Liver (tissue), 9 donors: ENCODE data around the gene DNAH2. TPM values are rescaled to one million over a fixed set of nuclear protein-coding genes. Genes with fewer than 3 reads are reported as not detected.

ENCODE experiments used
- DNase-seq: peaks from one replicate; pipeline ENCODE4 v3.0.0-alpha.2; 2017; ENCODE audit warnings: low spot score
- H3K27ac ChIP-seq, 2 donors: one replicate each; pipeline ENCODE4 v1.7.0; 2013; ENCODE audit warnings: inconsistent platforms in 2 of 2, low read length in 2 of 2, control low read depth in 1 of 2, low read depth in 1 of 2, mild to moderate bottlenecking in 1 of 2
- H3K27me3 ChIP-seq, 4 donors: one replicate each; pipeline versions ENCODE4 v1.6.1 to v1.7.0; 2013; ENCODE audit warnings: low read length in 3 of 4, inconsistent platforms in 1 of 4, mild to moderate bottlenecking in 1 of 4, moderate library complexity in 1 of 4; ENCODE audit not compliant: control insufficient read depth in 4 of 4, insufficient read depth in 4 of 4
- H3K36me3 ChIP-seq, 4 donors: one replicate each; pipeline versions ENCODE4 v1.6.1 to v1.7.0; 2013; ENCODE audit warnings: low read length in 3 of 4, mild to moderate bottlenecking in 3 of 4, low read depth in 1 of 4, moderate library complexity in 1 of 4; ENCODE audit not compliant: control insufficient read depth in 4 of 4, insufficient read depth in 3 of 4
- H3K4me1 ChIP-seq, 4 donors: one replicate each; pipeline versions ENCODE4 v1.6.1 to v1.7.0; 2013; ENCODE audit warnings: low read length in 3 of 4, mild to moderate bottlenecking in 3 of 4, moderate library complexity in 1 of 4; ENCODE audit not compliant: control insufficient read depth in 4 of 4, insufficient read depth in 4 of 4
- H3K4me3 ChIP-seq, 3 donors: one replicate each; pipeline versions ENCODE4 v1.6.1 to v1.7.0; 2013; ENCODE audit warnings: low read length in 3 of 3, control low read depth in 1 of 3, low read depth in 1 of 3, mild to moderate bottlenecking in 1 of 3
- H3K9ac ChIP-seq, 2 donors: one replicate each; pipeline ENCODE4 v1.7.0; 2013; ENCODE audit warnings: low read length in 2 of 2, mild to moderate bottlenecking in 2 of 2, moderate library complexity in 2 of 2, control low read depth in 1 of 2, low read depth in 1 of 2
- H3K9me3 ChIP-seq, 4 donors: one replicate each; pipeline versions ENCODE4 v1.6.1 to v1.7.0; 2013; ENCODE audit warnings: low read length in 3 of 4; ENCODE audit not compliant: control insufficient read depth in 4 of 4
- CTCF ChIP-seq: fragments of 150-350 bp; IDR thresholded peaks from 2 replicates; pipeline ENCODE4 v1.5.1; 2017; ENCODE audit warnings: improper control_type of control experiment, low read depth, low read length; ENCODE audit not compliant: missing input control
- EGR1 ChIP-seq, 2 donors: IDR thresholded peaks; 2 replicates each; pipeline ENCODE4 v1.6.1; 2016 to 2018; ENCODE audit warnings: antibody characterized with exemption in 2 of 2, low read depth in 2 of 2
- FOXA1 ChIP-seq: IDR thresholded peaks from 2 replicates; pipeline ENCODE4 v1.6.1; 2016; ENCODE audit warnings: antibody characterized with exemption
- FOXA2 ChIP-seq: IDR thresholded peaks from 2 replicates; pipeline ENCODE4 v1.6.1; 2016; ENCODE audit warnings: antibody characterized with exemption
- HNF4A ChIP-seq, 2 donors: conservative IDR thresholded peaks; 2 replicates each; pipeline ENCODE4 v1.6.1; 2016; ENCODE audit warnings: antibody characterized with exemption in 2 of 2, mild to moderate bottlenecking in 2 of 2
- HNF4G ChIP-seq: IDR thresholded peaks from 2 replicates; pipeline ENCODE4 v1.6.1; 2016; ENCODE audit warnings: antibody characterized with exemption
- JUND ChIP-seq, 2 donors: IDR thresholded peaks; 2 replicates each; pipeline ENCODE4 v1.6.1; 2016; ENCODE audit warnings: antibody characterized with exemption in 2 of 2
- NR2F2 ChIP-seq: IDR thresholded peaks from 2 replicates; pipeline ENCODE4 v1.6.1; 2016; ENCODE audit warnings: antibody characterized with exemption
- RAD21 ChIP-seq, 2 donors: IDR thresholded peaks; 2 replicates each; pipeline ENCODE4 v1.6.1; 2016; ENCODE audit warnings: antibody characterized with exemption in 2 of 2, mild to moderate bottlenecking in 2 of 2
- RXRA ChIP-seq, 2 donors: IDR thresholded peaks; 2 replicates each; pipeline ENCODE4 v1.6.1; 2017 to 2018; ENCODE audit warnings: antibody characterized with exemption in 2 of 2, mild to moderate bottlenecking in 1 of 2
- SP1 ChIP-seq: IDR thresholded peaks from 2 replicates; pipeline ENCODE4 v1.6.1; 2018; ENCODE audit warnings: antibody characterized with exemption, mild to moderate bottlenecking
- TAF1 ChIP-seq: conservative IDR thresholded peaks from 2 replicates; pipeline ENCODE4 v1.6.1; 2016; ENCODE audit warnings: antibody characterized with exemption, mild to moderate bottlenecking
- YY1 ChIP-seq: IDR thresholded peaks from 2 replicates; pipeline ENCODE4 v1.6.1; 2016; ENCODE audit warnings: antibody characterized with exemption, mild to moderate bottlenecking
- whole genome bisulfite sequencing: extraction: QIAGEN DNeasy Blood & Tissue Kit; methylation state at CpG from one replicate; pipeline ENCODE4 v1.1.7; 2013; 5-methylcytosine and 5-hydroxymethylcytosine counted together
- polyA plus RNA-seq, 2 donors: library from polyadenylated mRNA; stranded (reverse) in 1 of 2; unstranded in 1 of 2; fragments of 200-250 nt in 1 of 2; fragments of >200 nt in 1 of 2; fragmentation: Nextera tagmentation in 1 of 2; extraction: Ambion mirVana in 1 of 2; gene quantifications; one replicate each; pipeline versions ENCODE4 v1.2.1 to v1.2.3, GENCODE V29; 2013 to 2015
- total RNA-seq, 2 donors: library from RNA; depleted of rRNA; stranded (reverse); fragments of >200 nt; gene quantifications; one replicate each; pipeline ENCODE4 v1.2.3, GENCODE V29; 2014
- TF ChIP-seq, protein P1 (sequence below): IDR thresholded peaks from 2 replicates; pipeline ENCODE4 v1.6.1; 2016; ENCODE audit warnings: antibody characterized with exemption
- TF ChIP-seq, protein P2 (sequence below): IDR thresholded peaks from 2 replicates; pipeline ENCODE4 v1.6.1; 2016; ENCODE audit warnings: antibody characterized with exemption
- TF ChIP-seq, protein P3 (sequence below): IDR thresholded peaks from 2 replicates; pipeline ENCODE4 v1.6.1; 2016; ENCODE audit warnings: antibody characterized with exemption, mild to moderate bottlenecking
- TF ChIP-seq, protein P4 (sequence below): IDR thresholded peaks from 2 replicates; pipeline ENCODE4 v1.6.1; 2016; ENCODE audit warnings: antibody characterized with exemption
- donor health status: healthy.
- donor health status: healthy.
- donor health status: healthy.
- donor health status: healthy.
- donor health status: healthy.

Gene DNAH2
- total and polyA plus RNA-seq, 4 donors, result under 0.01 to 0.25 (median 0.05) TPM

GRCh38 chr17:7715936-7716886 lies 1.3 kb upstream of the DNAH2 start:
- TF ChIP-seq RAD21 (IDR thresholded peaks at IDR 0.05), result no peak
- TF ChIP-seq, protein P1, sequence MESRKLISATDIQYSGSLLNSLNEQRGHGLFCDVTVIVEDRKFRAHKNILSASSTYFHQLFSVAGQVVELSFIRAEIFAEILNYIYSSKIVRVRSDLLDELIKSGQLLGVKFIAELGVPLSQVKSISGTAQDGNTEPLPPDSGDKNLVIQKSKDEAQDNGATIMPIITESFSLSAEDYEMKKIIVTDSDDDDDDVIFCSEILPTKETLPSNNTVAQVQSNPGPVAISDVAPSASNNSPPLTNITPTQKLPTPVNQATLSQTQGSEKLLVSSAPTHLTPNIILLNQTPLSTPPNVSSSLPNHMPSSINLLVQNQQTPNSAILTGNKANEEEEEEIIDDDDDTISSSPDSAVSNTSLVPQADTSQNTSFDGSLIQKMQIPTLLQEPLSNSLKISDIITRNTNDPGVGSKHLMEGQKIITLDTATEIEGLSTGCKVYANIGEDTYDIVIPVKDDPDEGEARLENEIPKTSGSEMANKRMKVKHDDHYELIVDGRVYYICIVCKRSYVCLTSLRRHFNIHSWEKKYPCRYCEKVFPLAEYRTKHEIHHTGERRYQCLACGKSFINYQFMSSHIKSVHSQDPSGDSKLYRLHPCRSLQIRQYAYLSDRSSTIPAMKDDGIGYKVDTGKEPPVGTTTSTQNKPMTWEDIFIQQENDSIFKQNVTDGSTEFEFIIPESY, result no peak
- no peak for TF ChIP-seq NR2F2
- no peak for TF ChIP-seq HNF4A (conservative IDR thresholded peaks at IDR 0.05)
- no peak for TF ChIP-seq FOXA2
- TF ChIP-seq TAF1, result no peak
- TF ChIP-seq, protein P2, sequence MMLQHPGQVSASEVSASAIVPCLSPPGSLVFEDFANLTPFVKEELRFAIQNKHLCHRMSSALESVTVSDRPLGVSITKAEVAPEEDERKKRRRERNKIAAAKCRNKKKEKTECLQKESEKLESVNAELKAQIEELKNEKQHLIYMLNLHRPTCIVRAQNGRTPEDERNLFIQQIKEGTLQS, result no peak
- no peak for TF ChIP-seq SP1
- H3K27ac ChIP-seq, result no peak overlapping the region
- H3K9me3 ChIP-seq, result no peaks in the 10 kb centered on the region
- 29% methylated on average over 20 of the region's 20 CpGs for WGBS
- H3K27me3 ChIP-seq, result peaks cover 0 to 19% (median 10%) of the 10 kb centered on the region in 4 donors
- DNase-seq, result no peak
- no peak overlapping the region for H3K9ac ChIP-seq
- peaks cover 3 to 14% (median 10%) of the 10 kb centered on the region in 4 donors for H3K4me1 ChIP-seq
- no peaks in the 10 kb centered on the region for H3K36me3 ChIP-seq
- peak overlapping the region in 1 of 3 donors; percentile 45 for H3K4me3 ChIP-seq

- DNase-seq, result no peak
Observed at GRCh38 chr17:7717756-7718350, 309 bp downstream of the DNAH2 start.

More at GRCh38 chr17:7717756-7718350, 309 bp downstream of the DNAH2 start:
- H3K36me3 ChIP-seq, result no peaks in the 10 kb centered on the region
- TF ChIP-seq JUND (IDR thresholded peaks at IDR 0.05) (no peak), HNF4G (no peak), RAD21 (IDR thresholded peaks at IDR 0.05) (no peak), YY1 (no peak), FOXA2 (no peak), FOXA1 (no peak), RXRA (IDR thresholded peaks at IDR 0.05) (no peak), CTCF (no peak), TAF1 (no peak), SP1 (no peak), HNF4A (conservative IDR thresholded peaks at IDR 0.05) (no peak), NR2F2 (no peak), EGR1 (IDR thresholded peaks at IDR 0.05; ENCODE audit: low read depth in 2 of 2) (no peak)
- TF ChIP-seq, protein P2, result no peak
- TF ChIP-seq, protein P3, sequence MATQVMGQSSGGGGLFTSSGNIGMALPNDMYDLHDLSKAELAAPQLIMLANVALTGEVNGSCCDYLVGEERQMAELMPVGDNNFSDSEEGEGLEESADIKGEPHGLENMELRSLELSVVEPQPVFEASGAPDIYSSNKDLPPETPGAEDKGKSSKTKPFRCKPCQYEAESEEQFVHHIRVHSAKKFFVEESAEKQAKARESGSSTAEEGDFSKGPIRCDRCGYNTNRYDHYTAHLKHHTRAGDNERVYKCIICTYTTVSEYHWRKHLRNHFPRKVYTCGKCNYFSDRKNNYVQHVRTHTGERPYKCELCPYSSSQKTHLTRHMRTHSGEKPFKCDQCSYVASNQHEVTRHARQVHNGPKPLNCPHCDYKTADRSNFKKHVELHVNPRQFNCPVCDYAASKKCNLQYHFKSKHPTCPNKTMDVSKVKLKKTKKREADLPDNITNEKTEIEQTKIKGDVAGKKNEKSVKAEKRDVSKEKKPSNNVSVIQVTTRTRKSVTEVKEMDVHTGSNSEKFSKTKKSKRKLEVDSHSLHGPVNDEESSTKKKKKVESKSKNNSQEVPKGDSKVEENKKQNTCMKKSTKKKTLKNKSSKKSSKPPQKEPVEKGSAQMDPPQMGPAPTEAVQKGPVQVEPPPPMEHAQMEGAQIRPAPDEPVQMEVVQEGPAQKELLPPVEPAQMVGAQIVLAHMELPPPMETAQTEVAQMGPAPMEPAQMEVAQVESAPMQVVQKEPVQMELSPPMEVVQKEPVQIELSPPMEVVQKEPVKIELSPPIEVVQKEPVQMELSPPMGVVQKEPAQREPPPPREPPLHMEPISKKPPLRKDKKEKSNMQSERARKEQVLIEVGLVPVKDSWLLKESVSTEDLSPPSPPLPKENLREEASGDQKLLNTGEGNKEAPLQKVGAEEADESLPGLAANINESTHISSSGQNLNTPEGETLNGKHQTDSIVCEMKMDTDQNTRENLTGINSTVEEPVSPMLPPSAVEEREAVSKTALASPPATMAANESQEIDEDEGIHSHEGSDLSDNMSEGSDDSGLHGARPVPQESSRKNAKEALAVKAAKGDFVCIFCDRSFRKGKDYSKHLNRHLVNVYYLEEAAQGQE, result no peak
- TF ChIP-seq, protein P4, sequence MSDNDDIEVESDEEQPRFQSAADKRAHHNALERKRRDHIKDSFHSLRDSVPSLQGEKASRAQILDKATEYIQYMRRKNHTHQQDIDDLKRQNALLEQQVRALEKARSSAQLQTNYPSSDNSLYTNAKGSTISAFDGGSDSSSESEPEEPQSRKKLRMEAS, result no peak
- TF ChIP-seq, protein P1, result no peak
- WGBS, result 7% methylated on average over 16 of the region's 16 CpGs
- no peak overlapping the region for H3K9ac ChIP-seq
- H3K4me3 ChIP-seq, result peak overlapping the region in 1 of 3 donors; percentile 45
- peaks cover 0 to 12% (median 8%) of the 10 kb centered on the region in 4 donors for H3K27me3 ChIP-seq
- no peak overlapping the region for H3K27ac ChIP-seq
- H3K9me3 ChIP-seq, result no peaks in the 10 kb centered on the region
- peaks cover 3 to 14% (median 10%) of the 10 kb centered on the region in 4 donors for H3K4me1 ChIP-seq
